Stimulated activated CD8-positive, alpha-beta memory T cell treated with anti-CD3 and anti-CD28 coated beads, Interleukin-15, amount 100 ng/mL, for 48 hours (primary cell): ENCODE data around the gene ALS2CL.

Source experiments
- DNase-seq, 2 donors: peaks; one replicate each; pipeline ENCODE4 v3.0.0-alpha.2; 2020; ENCODE audit warnings: low read depth in 2 of 2

ALS2CL gene

DNA sequence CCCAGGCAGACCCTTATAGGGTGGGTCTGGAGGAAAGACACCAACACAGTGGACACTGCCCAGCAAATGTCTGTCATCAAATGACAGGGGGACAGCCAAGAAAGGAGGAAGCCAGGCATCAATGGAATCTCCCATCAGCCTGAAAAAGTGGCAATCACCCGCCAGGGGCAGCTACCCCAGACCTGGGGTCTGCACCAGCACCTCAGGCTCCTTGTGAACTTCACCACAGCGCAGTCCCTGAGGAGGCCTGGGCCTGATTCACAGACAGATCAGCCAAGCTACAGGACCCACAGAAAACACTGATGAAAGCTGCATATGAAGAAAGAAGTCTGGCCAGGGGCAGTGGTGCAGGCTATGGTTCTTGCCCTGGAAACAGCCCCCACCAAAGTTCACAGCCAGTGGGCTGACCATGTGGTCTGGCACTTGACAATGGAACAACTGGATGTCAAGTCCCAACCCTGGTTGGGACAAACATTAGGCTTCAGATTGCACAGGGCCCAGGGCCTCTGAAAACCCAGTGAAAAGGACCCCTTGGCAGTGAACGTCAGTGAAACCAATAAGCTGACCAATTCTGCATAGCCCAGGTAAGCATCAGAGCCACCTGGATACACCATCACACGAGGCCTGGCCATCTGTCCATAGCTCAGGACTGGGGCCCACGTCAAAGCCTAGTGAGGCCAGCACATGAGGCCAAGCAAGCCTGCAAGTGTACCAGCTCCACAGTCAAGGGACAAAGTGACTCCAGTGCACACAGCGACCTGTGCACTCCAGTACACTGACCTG is 29.1 kb downstream of the ALS2CL start:
- DNase-seq, result no peak

DNA sequence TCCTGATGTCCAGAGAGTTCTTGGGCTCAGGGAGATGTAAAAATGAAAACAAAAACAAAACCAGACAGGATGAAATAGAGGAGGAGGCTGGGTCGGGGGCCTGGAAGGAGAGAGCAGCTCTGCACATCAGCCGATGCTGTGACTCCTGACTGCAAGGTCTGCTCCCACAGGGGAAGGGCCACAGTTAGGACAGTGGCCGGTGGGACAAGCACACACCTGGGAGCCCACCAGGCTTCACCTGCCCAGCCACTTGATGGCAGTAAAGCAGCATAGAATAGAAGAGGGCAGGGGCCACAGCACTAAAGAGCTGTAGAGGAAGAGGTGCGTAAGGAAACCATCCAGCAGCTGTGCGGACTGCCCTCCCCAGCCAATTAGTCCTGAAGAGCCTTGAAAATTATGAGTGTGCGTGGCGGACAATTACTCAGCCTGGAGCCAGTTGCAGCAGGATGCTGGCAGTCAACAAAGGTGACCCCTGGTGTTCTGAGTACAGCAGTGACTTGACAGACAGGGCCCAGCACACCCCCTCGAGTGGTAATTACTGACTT is 29.8 kb downstream of the ALS2CL start:
- no peak for DNase-seq

DNA sequence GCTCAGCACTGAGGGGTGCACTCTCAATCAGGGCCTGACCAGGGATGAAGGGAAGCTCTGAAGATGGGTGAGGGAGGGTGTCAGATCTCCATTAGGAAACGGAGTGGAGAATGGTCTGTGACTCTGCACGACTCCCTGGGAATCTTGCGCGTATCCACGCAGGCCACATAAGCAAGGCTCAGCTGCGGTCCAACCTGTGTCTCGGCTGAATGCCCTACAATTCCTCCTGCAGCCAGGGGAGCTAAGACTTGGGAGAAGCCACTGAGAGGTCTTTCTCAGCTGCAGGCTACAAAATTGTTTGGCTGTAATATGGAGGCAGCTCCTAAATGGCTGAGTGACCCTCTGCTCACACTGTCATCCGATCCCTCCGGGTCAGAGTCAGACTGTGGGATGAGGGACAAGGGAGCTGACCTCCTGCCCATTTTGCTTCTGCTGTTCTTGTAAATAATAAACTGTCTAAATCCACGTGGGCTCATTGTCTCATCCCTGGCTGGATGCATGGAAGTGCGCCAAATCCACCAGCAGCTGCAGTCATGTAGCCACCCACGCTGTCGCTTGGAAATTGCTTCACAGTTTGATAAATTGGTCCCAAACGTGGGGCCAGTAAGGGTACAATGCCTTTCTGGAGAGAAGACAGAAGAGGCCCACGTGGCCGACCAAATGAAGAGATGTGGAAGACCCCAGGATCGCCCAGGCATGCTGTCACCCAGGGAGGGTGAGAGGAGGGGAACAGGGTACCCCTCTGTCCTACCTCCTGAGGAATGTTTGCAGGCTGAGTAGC is 30.5 kb downstream of the ALS2CL start:
- DNase-seq, result no peak

DNA sequence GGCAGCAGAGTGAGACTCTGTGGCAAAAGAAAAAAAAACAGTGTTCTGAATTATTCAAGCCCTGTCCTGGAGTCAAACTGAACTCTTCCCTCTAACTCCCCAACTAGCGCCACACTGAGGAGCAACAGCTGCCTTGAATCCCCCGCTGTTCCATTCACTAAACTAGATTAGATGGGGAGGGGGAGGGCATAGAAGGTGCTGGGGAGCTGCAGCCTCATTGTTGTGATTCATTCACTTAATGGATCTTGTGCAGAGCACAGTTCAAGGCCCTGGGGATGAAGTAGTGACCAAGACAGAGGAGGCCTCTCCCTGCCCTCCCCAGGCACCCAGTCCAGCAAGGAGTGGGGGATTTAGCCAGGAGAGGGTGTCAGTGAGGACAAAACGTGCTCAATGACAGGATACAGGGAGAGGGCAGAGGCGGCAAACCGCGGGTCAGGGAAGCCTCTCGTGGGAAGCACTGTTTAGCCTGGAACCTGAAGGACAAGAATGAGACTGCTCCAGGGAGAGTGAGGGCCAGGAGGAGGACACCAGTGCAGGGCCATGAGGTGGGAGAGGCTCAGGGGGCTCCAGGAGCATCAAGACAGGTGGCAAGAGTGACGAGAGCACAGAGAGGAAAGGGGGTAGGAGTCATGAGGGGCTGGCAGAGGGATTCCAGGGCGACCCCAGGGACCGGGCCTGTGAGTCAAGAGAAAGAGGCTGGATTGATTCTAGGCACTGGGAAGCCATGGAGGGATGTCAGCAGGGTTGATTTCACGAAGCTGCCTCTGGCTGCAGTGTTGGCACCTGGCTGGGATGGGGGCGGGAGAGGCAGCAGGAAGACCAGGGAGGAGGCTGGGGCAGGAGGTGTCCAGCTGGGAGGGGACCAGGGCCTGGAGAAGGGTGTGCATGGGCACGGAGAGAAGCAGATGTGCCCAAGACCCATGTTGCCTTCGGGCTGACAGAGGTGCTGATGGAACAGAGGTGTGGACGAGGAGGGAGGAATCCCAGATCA is 31.4 kb downstream of the ALS2CL start:
- DNase-seq, result no peak

DNA sequence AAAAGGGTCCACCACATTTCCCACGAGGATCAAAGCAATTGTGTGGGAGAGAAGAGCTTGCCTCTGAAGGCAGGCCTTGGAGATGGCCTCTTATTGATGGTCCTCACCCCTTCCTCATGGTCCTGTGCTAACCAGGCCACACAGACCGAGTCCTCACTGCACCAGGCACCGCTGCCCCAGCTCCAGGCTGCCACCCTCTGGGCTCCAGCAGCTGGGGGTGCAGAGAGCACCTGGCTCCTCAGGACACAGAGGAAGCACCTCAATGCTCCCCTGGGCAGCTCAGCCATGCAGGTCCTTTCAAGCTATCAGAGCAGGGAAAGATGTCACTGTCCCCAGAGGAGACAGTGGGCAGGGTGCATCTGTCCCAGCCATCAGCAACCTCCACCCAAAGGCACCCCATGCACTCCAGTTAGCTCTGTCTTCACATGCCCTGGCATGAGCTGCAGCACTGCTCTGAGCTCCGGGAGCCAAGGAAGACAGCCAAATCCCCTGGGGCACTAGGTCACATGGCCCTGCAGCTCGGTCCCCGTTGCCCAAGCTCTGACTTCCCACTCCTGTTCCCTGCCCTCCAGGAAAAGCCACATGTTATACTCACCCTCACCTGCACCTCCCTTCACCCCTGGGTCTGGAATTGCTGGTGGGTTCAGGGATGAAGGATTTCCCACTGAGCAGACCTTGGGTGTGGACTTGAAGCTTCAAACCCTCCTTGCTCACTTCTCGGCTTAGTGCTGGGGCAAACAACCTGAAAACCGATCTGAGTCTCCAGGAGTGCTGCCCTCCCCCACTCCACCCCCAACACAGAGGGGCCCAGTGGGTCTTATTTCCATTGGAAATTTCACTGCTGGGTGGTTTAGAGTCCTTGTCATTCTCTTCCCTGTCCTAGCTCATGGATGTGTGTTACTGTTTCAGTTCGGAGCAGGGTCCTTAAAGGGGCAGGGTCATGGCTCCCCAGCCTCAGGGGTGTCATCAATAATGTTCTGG is 32.6 kb downstream of the ALS2CL start:
- no peak for DNase-seq

DNA sequence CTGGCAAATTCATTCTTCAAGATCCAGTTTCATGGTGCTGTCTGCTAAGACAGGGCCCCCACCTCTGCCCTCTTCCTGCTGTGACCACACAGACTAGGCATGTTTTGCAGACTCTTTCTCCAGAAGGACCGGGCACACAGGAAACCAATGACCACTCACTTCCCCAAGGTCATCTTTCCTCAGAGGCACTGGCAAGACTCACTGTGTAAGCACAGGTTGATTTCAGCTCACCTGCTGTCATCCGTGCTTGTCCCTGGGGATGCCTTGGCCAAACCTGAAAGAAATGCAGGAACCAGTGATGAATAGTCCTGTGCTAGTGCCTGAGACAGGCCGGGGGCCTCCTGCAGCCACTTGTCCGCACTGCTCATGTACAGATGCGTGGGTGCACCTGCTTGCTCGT is 33.5 kb downstream of the ALS2CL start:
- no peak for DNase-seq

DNA sequence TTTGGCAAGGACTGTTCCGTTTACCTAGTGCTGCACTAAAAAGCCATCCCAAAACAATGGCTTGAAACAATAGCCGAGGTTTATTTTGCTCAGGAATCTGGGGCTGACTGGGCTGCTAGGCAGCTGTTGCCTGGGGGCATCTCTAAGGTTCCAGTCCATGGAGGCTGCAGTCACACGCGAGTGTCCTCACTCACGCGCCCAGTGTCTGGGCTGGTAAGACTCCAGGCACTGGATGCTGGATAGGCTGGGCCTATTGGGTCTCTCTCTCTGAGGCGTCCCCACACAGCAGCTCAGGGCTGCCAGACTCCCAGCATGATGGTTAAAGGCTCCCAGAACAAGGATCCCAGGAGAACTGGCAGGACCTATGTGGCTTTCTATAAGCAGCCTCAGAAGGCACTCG is 34.2 kb downstream of the ALS2CL start:
- DNase-seq, result no peak

DNA sequence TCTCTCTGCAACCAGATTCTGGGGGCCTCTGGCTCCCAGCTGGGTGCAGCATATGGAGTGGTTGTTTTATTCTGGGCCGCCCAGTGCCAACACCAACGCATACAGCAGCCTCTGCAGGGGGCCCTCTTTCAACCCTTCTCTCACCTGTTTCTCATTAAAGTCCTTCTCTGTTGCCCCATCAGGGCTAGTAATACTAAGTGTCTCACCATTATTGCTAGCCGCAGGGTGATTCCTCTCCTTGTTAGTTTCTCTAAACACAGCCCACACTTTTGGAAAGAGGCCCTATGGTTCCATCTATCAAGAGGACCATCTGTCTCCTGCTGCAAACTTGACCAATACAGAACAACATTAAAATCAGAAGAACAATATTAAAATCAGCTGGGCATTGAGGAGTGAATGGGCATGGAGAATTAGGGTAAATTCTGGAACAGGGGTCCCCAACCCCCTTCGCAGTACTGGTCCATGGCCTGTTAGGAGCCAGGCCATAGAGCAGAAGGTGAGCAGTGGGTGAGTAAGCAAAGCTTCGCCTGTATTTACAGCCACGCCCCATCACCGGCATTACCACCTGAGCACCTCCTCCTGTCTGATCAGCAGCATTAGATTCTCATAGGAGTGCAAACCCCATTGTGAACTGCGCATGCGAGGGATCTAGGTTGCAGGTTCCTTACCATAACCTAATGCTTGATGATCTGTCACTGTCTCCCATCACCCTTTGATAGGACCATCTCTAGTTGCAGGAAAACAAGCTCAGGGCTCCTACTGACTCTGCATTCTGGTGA is 36.5 kb downstream of the ALS2CL start:
- DNase-seq, result no peak

DNA sequence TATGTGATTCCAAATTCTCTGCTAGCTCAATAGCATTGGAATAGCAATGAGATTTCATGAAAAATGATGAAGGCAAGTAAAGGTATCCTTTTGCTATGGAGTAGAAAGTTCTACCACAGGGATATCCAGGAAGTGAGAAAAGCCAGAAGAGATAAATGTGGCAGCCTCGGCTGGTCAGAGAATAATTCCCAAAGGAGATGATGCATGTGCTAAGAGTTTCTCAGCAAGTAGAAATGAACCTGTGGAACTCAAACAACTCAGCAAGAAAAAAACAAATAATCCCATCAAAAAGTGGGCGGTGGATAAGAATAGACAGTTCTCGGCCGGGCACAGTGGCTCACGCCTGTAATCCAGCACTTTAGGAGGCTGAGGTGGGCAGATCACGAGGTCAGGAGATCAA is 38.2 kb downstream of the ALS2CL start:
- no peak for DNase-seq

DNA sequence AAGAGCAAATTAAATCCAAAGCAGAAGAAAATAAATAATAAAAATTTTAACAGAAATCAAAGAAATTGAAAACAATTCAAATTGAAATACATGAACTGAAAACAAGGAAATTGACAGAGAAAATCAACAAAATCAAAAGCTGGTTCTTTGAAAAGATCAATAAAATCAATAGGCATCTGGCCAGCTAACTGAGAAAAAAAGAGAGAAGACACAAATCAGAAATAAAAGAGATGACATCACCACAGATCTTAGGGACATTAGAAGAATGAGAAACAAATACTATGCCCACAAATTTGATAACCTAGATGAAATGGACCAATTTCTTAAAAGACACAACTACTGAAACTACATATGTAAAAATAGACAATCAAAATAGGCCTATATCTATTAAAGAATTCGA is 42.4 kb downstream of the ALS2CL start:
- no peak for DNase-seq

DNA sequence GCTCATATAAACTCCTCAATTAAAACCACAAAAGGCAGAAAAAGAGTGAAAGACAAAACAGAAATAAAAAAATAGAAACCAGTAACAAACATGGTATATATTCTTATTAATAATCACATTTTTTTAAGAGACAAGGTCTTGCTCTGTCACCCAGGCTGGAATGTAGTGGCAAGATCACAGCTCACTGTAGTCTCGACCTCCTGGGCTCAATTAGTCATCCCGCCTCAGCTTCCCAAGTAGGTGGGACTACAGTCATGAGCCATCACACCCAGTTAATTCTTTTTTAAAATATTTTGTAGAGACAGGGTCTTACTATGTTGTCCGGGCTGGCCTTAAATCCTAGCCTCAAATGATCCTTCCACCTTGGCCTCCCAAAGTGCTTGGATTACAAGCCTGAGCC is 44.0 kb downstream of the ALS2CL start:
- DNase-seq, result no peak

DNA sequence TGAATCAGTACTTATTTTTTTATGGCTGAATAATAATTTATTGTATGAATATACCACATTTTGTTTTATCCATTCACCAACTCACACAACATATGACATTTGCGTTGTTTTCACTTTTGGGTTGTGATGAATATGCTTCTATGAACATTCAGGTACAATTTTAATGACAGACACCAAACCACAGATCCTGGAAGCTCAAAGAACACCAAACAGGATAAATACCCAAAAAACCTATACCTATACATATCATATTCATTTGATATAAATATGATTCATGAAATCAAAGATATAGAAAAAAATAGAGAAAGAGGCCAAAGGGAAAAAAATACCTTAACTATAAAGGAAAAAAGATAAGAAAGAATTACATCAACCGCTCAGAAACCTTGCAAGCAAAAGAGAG is 45.4 kb downstream of the ALS2CL start:
- DNase-seq, result no peak

DNA sequence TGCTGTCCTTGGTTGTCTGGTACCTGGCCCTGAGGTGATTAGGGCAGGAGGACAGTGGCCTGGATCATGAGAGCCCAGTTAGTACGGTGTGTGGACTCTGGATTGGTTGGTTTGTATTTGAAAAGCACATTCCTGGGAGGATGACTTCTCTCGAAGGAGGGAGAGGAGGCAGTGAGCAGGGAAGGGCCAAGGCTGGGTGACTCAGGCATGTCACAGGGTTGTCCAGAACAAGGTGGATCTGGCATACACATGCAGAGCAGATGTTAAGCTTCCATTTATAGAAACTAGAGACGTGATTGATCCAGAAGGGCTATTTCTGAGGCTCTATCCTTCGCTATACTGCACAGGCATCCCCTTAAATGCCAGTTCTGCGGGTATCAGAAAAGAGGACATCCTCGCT is 46.8 kb downstream of the ALS2CL start:
- no peak for DNase-seq

DNA sequence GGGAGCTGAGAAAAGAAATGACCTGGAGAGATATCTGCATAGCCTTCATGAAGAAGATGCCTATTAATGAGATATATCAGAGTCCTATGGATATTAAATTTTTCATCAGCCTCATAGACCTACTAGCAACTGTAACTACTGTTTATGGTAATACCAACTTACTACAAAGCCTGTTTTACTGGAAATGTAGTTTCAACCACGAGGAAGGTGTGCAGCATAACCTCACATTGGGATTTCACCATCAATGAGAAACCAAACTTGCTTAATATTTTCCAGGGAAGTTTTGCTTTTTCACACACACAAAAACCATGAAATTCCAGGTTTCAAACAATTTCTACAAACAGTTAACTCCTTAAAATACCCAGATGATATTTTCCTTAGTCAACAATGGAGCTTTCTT is 49.8 kb downstream of the ALS2CL start:
- DNase-seq, result no peak

DNA sequence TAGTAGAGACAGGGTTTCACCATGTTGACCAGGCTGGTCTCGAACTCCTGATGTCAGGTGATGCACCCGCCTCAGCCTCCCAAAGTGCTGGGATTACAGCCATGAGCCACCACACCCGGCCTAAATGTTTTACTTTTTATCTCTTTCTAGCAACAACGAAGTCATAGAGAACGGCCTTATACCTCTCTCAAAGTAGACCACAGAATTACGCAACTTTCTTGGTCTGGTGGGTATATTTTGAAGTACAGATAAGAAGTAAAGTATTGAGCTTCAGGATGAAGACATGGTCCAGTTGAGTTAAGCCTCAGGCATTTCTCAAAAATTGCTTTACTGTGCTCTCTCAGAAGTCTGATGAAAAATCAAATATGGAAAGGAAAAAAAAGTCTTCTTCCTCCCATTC is 50.5 kb downstream of the ALS2CL start:
- no peak for DNase-seq

DNA sequence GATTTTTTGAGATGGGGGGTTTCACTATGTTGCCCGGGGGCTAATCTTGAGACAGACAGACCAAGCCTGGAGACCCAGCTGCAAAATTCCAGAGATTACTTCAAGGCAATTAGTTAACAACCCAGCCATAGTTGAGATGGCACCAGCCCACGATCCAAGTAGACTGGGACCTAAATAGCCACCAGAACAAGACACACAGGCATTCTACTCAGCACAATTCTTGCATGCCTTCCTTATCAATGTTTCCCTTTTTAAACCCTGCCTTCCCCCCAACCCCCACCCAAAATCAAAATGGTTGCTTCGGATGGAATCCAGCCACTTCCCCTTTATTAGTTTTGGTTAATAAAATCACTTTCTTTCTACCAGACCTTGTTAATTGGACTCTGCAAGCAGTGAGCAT is 52.6 kb downstream of the ALS2CL start:
- DNase-seq, result no peak

DNA sequence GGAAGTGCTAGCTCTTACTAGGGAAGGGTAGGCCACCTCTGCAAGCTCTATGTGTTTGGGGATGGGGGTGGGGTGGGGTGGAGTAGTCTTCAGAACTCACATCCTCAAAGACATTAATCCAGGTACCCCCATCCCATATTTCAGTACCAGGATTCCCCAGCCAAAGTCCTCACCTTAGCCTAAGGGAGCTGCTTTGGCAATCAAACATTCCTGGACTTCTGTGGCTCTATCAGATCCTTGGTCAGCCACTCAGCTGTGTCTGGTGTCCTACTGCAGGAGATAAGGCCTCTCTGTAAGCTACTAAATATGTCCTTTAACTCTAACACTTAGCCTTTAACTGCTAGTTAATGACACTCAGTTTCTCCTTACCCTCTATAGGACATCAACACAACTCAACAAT is 54.3 kb downstream of the ALS2CL start:
- no peak for DNase-seq

DNA sequence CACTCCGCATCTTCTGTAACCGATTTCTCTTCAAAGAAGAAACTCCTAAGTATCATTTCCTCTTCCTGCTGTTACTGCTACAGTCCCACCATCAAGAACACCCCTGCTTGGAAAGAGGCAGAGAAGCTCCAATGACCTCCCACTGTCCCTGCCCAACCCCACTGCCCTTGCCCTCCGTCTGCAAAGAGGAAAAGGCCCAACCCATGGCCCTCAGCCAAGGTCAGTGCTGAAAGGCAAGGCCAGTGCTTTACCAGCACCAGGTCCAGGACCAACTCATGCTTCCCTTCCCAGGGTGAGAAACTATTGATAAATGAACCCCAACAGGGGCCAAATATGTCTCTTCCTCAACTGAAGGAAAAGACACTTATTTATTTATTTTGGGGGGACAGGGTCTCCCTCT is 58.6 kb downstream of the ALS2CL start:
- DNase-seq, result no peak

DNA sequence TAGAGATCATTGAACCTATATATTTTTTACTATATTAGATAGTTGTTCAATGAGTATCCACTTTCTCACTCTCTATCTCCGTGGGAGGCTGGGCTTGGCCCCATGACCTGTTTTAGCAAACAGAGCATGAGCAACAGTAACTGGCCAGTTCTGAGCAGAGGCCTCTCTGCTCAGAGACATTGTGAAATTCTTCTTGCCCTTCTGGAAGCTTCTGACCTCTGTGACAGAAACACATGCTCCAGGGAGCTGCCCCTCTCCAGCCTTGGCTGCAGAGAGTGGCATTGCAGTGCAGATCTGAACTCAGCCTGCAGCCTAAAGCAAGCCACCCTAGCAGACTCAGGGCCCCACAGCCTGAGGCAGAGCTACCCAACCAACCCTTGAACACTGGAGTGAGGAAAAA is 60.7 kb downstream of the ALS2CL start:
- no peak for DNase-seq
